Stimulated activated CD8-positive, alpha-beta memory T cell treated with anti-CD3 and anti-CD28 coated beads, Interleukin-15, amount 100 ng/mL, for 24 hours (primary cell): Measurements from ENCODE around the gene ANKRD29.
"Not testable (repeated sequence)": the region's sequence is repeated elsewhere in the genome, so short reads cannot be mapped to it uniquely, and the experiment has no call there.

ENCODE experiments used
- DNase-seq: peaks from one replicate; pipeline ENCODE4 v3.0.0-alpha.2; 2020; ENCODE audit warnings: low read depth

ANKRD29 gene

GRCh38 chr18:23616258-23616657, 46.5 kb downstream of the ANKRD29 start:
- DNase-seq: no peak

GRCh38 chr18:23614891-23615290, 47.8 kb downstream of the ANKRD29 start:
- DNase-seq: no peak

- no peak for DNase-seq
Observed at GRCh38 chr18:23614413-23614812, 48.3 kb downstream of the ANKRD29 start.

GRCh38 chr18:23613091-23613475, 49.6 kb downstream of the ANKRD29 start:
- not testable (repeated sequence) for DNase-seq

GRCh38 chr18:23612434-23613090, 50.1 kb downstream of the ANKRD29 start:
- no peak for DNase-seq

GRCh38 chr18:23609390-23610023, 53.2 kb downstream of the ANKRD29 start:
- DNase-seq: no peak

GRCh38 chr18:23608211-23608610, 54.5 kb downstream of the ANKRD29 start:
- DNase-seq: no peak

- DNase-seq: no peak
Observed at GRCh38 chr18:23605941-23606340, 56.8 kb downstream of the ANKRD29 start.

GRCh38 chr18:23599809-23600208, 62.9 kb downstream of the ANKRD29 start:
- no peak for DNase-seq

- no peak for DNase-seq
Observed at GRCh38 chr18:23596183-23596582, 66.5 kb downstream of the ANKRD29 start.

- no peak for DNase-seq
Observed at GRCh38 chr18:23595591-23595990, 67.1 kb downstream of the ANKRD29 start.

- DNase-seq: no peak
Observed at GRCh38 chr18:23593720-23594119, 69.0 kb downstream of the ANKRD29 start.

GRCh38 chr18:23592911-23593310, 69.8 kb downstream of the ANKRD29 start:
- no peak for DNase-seq

GRCh38 chr18:23591011-23591410, 71.7 kb downstream of the ANKRD29 start:
- no peak for DNase-seq

- DNase-seq: no peak
Observed at GRCh38 chr18:23588836-23589560, 73.7 kb downstream of the ANKRD29 start.

GRCh38 chr18:23587220-23587642, 75.5 kb downstream of the ANKRD29 start:
- no peak for DNase-seq

- peak; percentile 83 for DNase-seq
Observed at GRCh38 chr18:23586249-23587196, 76.2 kb downstream of the ANKRD29 start, which contains the start of gene NPC1. Gene NPC1, minus strand, starts transcription at chr18:23586506. Its CDS starts 163 bp downstream, at chr18:23586343.

- no peak for DNase-seq
Observed at GRCh38 chr18:23585897-23586248, 76.8 kb downstream of the ANKRD29 start.

- DNase-seq: no peak
Observed at GRCh38 chr18:23585007-23585871, 77.5 kb downstream of the ANKRD29 start.

- no peak for DNase-seq
Observed at GRCh38 chr18:23584019-23584983, 78.4 kb downstream of the ANKRD29 start.
